DMS79 treated with DMSO at 0.1 percent for 48 hours (cell line): ENCODE measurements around the gene TMEM63B.
"Not testable (repeated sequence)": the region's sequence is repeated elsewhere in the genome, so short reads cannot be mapped to it uniquely, and the experiment has no call there.

Experiments
- DNase-seq: peaks from one replicate; lab custom pipeline; 2025; lab: John Stamatoyannopoulos, UW

Gene TMEM63B

DNA sequence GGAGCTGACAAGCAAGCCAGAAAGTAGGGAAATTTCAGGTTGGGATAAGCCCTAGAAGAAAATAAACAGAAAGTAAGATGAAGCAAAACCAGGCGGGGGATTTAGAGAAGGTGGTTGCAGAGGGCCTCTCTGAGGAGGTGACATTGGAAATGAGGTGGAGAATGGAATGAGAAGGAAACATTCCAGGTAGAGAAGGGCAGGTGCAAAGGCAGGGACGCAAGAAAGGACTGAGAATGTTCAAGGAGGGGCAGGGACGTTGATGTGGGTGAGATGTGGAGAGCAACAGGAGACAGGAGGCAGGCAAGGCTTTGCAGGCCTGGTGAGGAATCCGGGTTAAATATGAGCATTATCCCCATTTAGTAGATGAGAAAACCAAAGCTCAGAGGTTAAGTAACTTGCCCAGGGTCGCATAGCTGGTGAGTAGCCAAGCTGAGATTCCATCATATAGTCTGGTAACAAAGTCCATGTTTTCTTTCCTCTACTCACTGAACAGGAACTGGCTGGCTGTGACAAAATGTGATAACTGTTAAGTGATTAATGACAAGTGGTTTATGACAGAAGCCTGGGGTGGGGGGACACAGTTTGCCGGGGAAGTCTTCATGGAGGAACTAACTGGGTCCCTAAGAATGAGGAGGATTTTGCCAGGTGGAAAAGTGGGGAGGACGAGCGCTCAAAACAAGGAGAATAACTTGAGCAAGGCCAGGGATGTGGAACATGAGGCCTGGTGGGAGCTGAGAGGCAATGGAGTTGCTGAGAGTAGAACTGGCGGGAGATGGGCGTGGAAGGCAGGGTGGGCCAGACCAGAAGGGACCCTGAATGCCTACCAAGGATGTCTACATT, 32.7 kb upstream of the TMEM63B start:
- DNase-seq = no peak

DNA sequence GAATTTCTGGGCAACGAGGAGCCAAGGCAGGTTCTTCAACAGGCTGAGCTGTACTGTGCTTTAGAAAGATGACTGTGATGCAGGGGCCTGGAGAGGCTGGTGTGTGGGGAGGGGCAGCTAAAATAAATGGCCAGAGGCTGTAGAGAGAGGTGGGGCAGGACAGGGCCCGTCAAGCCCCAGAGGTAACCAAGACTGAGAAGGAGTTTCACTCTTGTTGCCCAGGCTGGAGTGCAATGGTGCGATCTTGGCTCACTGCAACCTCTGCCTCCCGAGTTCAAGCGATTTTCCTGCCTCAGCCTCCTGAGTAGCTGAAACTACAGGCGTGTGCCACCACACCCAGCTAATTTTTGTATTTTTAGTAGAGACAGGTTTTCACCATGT, 32.1 kb upstream of the TMEM63B start:
- not testable (repeated sequence) for DNase-seq

- DNase-seq = peak; percentile 51
Measured at GRCh38 chr6:44096612-44097011, 30.7 kb upstream of the TMEM63B start.

DNA sequence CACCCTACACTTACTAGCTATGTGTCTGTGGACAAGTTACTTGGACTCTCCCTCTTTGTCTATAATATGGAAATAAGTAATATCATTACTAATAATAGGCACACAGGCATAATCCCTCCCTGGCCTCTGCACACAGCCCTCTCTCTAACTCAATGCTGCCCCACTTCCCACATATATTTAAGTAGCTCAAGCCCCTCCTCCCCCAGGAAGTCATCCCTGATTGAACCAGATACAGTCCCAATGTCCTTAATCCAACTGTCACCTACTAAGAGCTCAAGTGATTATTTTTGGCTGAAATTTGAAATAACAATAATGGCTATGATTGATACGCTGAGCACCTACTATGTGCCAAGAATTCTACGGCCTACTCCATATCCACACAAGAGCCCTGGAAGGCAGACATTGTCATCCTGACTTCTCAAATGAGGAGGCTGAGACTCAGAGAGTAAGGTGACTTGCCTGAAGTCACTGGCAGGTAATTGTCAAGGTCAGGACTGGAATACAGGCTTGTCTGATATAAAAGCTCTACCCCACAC, 29.5 kb upstream of the TMEM63B start:
- DNase-seq = no peak

DNA sequence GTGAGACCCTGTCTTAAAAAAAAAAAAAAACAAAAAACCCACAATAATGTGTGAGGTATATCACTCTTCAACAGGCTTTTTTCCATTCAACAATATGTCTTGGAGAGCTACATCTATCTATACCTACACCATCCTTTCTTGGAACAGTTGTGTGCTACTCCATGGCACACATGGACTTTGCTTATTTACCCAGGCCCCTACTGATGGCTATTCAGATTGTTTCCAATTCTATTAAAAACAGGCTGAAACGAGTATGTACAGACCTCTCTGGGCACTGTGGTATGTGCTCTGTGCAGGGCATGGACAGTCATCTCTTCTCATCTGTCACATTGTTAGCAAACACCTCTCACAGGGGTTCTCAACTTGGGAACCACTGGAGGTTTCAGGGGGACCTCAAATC, 28.2 kb upstream of the TMEM63B start:
- no peak for DNase-seq

- no peak for DNase-seq
Measured at GRCh38 chr6:44100088-44100550, 27.2 kb upstream of the TMEM63B start.

GRCh38 chr6:44101832-44102231, 25.5 kb upstream of the TMEM63B start:
- no peak for DNase-seq

DNA sequence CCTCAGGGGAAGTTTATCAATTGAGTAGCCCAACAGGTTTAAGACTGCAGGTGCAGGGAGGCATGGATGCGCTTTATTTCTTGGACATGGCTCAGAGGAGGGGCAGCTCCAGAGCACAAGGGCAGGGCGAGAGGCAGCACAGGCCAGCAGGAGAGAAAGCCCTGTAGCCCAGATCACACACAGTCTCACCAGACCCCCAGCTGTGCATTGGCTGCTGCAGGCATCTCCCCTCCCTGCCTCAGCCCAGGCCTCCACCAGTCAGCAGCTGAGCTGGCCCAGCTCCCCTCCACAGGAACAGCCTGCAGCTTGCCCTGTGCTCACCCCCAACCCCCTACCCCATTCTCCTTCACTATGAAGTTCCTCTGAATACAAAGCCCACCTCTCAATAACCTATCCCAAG, 24.8 kb upstream of the TMEM63B start:
- no peak for DNase-seq

- DNase-seq = no peak
Measured at GRCh38 chr6:44104481-44105021, 22.8 kb upstream of the TMEM63B start.

GRCh38 chr6:44105146-44105545, 22.2 kb upstream of the TMEM63B start:
- DNase-seq = no peak

GRCh38 chr6:44105993-44106740, 21.2 kb upstream of the TMEM63B start:
- DNase-seq = no peak

DNA sequence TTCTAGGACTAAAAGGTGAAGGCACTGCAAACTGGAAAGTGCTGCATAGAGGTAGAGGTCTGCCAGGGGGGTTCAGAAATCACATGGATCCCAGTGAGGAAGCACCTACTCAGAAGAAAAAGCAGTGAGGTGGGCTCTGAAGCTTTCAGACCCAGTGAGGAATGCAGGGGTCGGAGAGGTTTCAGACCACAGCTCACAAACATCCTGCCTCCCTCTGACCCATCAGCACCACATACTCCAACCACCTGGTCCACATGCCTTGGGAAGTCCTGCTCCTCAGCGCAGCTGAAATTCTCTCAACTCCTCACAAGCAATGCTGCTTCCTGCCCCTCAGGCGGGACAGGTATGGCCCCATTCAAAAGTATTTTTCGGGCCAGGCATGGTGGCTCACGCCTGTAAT, 20.3 kb upstream of the TMEM63B start:
- no peak for DNase-seq

DNA sequence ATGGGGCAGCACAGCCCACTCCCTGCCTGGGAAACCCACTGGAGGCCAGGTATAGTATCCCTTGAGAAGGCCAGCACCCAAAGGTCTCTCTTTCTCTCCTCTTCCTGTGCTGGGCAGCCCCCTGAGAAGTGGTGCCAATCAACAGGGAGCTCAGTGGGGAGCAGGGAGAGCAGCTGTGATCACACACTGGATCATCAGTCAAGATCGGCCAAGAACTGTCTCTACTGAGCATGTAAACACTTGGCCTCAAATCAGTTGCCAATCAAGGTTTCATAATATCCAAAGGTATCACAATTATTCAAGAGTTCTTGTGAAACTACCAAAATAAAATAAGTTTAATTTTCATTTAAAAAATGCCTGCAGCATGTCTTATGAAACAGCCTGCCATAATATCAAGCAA, 18.9 kb upstream of the TMEM63B start:
- no peak for DNase-seq

- no peak for DNase-seq
Measured at GRCh38 chr6:44109212-44109611, 18.1 kb upstream of the TMEM63B start.

GRCh38 chr6:44110005-44110676, 17.2 kb upstream of the TMEM63B start:
- no peak for DNase-seq

- DNase-seq = no peak
Measured at GRCh38 chr6:44110966-44111365, 16.4 kb upstream of the TMEM63B start.

GRCh38 chr6:44111434-44112417, 15.6 kb upstream of the TMEM63B start:
- DNase-seq = peak; percentile 10

DNA sequence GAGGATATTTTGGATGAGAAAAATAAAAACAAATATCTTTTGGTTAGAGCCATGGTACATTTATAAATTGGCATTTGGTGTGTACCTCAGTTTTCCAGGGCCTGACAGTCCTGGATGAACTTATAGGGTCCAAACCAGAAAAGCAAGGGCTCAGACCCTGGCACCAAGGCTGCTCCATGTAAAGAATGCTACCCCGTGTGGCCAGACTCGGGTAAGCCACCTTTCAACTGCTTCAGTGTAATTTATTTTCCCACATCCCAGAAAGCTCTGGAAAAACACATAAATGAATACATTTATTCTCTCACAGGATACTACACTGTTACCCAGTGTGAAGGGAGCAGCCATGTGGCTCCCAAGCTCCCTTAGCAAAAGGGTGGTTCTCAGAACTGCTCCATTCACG, 13.9 kb upstream of the TMEM63B start:
- DNase-seq = no peak

DNA sequence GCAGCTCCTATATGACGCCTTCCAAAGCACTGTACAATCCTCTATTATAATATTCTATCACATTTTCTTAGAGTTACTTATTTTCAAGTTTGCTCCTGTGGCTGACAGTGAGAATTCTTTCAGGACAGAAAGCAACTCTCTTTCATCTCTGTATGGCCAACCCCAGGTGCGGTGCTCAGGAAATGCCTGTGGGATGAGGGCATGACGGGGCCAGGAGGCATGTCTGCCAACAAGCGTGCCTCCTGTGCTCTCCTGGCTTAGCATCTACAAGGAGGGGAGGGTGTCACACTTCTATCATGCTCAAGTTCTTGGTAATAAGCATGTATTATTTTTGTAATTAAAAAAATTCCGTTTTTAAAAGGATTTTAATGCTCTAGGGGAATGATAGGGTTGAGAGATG, 11.5 kb upstream of the TMEM63B start:
- no peak for DNase-seq

- no peak for DNase-seq
Measured at GRCh38 chr6:44116641-44117382, 10.5 kb upstream of the TMEM63B start.
